GM18505 (cell line): ENCODE results near the gene RGS12.

Experiments
- ATAC-seq: cut with Tn5 transposase; IDR thresholded peaks from one replicate; pipeline ENCODE4 v1.9.1; 2021; ENCODE audit not compliant: unreplicated experiment
- POLR2A ChIP-seq: IDR thresholded peaks from 4 replicates; pipeline ENCODE4 v1.6.1; 2011; ENCODE audit warnings: borderline replicate concordance; ENCODE audit not compliant: insufficient read depth, insufficient read length; ENCODE audit errors: extremely low read depth

Gene RGS12

GRCh38 chr4:3338321-3338838 lies 45.6 kb downstream of the RGS12 start:
- TF ChIP-seq POLR2A, result no peak
- no peak for ATAC-seq

- no peak for TF ChIP-seq POLR2A
- ATAC-seq, result no peak
Measured at GRCh38 chr4:3338976-3339531, 46.2 kb downstream of the RGS12 start.

GRCh38 chr4:3339577-3339976 lies 46.8 kb downstream of the RGS12 start:
- no peak for ATAC-seq
- no peak for TF ChIP-seq POLR2A

DNA sequence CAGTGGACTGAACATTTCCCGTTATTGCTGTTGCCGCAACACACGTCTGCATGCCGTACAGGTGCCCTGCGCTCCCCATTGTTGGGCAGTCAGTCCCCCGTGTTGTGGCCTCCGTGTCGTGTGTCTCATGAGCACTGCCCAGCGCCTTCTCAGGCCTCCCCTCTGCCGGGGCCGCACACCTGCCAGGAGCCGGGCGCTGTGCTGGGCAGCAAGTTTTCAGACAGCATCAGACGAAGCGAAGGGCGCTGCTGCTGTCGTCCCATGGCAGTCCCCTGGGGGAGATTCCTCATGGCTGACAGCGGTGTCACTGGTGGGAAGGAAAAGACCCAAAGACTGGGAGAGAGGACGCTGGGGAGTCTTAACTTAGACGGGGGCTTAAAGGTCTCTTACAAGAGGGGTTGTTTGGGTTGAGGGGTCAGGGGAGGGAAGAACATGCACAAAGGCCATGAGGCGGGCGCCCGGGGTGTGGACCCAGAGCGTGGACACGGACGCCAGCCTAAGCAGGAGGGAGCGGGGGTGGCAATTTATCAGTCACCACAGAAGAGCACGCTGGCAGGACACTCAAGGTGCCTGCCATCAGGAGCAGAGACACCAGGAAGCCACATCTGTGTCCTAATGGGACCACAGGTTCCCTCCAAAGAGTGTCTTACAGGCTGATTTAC lies 47.3 kb downstream of the RGS12 start:
- no peak for ATAC-seq
- no peak for TF ChIP-seq POLR2A

DNA sequence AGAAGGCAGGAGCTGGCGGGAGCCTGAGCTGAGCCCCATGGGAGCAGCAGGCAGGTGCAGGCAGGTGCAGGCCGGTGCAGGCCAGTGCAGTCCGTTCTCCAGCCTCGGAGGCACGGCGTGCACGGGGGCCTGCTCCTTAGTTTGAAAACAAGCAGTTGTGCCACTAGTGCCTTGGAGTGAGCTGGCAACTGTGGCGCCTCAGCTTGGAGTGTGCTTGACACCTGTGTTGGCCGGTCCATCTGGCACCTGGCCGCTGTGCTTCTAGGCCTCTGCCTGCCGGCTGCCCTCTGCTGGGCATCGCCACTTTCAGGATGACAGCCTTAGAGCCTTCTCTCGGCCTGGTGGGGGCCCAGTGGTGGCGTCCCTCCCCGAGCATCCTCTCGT lies 47.9 kb downstream of the RGS12 start:
- TF ChIP-seq POLR2A, result no peak
- ATAC-seq, result no peak

DNA sequence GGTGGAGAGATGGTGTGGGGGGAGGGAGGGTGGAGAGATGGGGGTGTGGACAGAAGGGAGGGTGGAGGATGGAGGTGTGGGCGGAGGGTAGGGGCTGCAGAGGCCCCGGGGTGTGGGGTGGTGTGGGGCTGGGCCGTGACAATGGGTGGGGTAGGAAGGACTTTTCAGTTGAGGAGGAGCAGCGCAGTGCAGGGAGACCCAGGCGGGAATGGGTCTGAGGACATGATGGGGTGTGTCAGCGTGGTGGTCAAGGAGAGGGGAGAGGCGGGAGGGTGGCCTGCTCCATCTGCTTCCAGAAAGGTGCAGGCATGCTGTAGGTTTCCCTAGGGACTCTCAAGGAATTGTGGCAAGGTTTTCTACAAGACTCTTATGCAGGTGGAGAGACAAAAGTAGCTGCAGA lies 48.9 kb downstream of the RGS12 start:
- ATAC-seq, result no peak
- TF ChIP-seq POLR2A, result no peak

- TF ChIP-seq POLR2A, result no peak
- ATAC-seq, result no peak
Measured at GRCh38 chr4:3342182-3342854, 49.5 kb downstream of the RGS12 start.
